Liver (tissue), 9 donors: ENCODE measurements around the gene MPST. TPM values are rescaled to one million over a fixed set of nuclear protein-coding genes. Genes with fewer than 3 reads are reported as not detected.

Source experiments
- DNase-seq: peaks from one replicate; pipeline ENCODE4 v3.0.0-alpha.2; 2017; ENCODE audit warnings: low spot score
- H3K27ac ChIP-seq, 2 donors: one replicate each; pipeline ENCODE4 v1.7.0; 2013; ENCODE audit warnings: inconsistent platforms in 2 of 2, low read length in 2 of 2, control low read depth in 1 of 2, low read depth in 1 of 2, mild to moderate bottlenecking in 1 of 2
- H3K27me3 ChIP-seq, 4 donors: one replicate each; pipeline versions ENCODE4 v1.6.1 to v1.7.0; 2013; ENCODE audit warnings: low read length in 3 of 4, inconsistent platforms in 1 of 4, mild to moderate bottlenecking in 1 of 4, moderate library complexity in 1 of 4; ENCODE audit not compliant: control insufficient read depth in 4 of 4, insufficient read depth in 4 of 4
- H3K36me3 ChIP-seq, 4 donors: one replicate each; pipeline versions ENCODE4 v1.6.1 to v1.7.0; 2013; ENCODE audit warnings: low read length in 3 of 4, mild to moderate bottlenecking in 3 of 4, low read depth in 1 of 4, moderate library complexity in 1 of 4; ENCODE audit not compliant: control insufficient read depth in 4 of 4, insufficient read depth in 3 of 4
- H3K4me1 ChIP-seq, 4 donors: one replicate each; pipeline versions ENCODE4 v1.6.1 to v1.7.0; 2013; ENCODE audit warnings: low read length in 3 of 4, mild to moderate bottlenecking in 3 of 4, moderate library complexity in 1 of 4; ENCODE audit not compliant: control insufficient read depth in 4 of 4, insufficient read depth in 4 of 4
- H3K4me3 ChIP-seq, 3 donors: one replicate each; pipeline versions ENCODE4 v1.6.1 to v1.7.0; 2013; ENCODE audit warnings: low read length in 3 of 3, control low read depth in 1 of 3, low read depth in 1 of 3, mild to moderate bottlenecking in 1 of 3
- H3K9ac ChIP-seq, 2 donors: one replicate each; pipeline ENCODE4 v1.7.0; 2013; ENCODE audit warnings: low read length in 2 of 2, mild to moderate bottlenecking in 2 of 2, moderate library complexity in 2 of 2, control low read depth in 1 of 2, low read depth in 1 of 2
- H3K9me3 ChIP-seq, 4 donors: one replicate each; pipeline versions ENCODE4 v1.6.1 to v1.7.0; 2013; ENCODE audit warnings: low read length in 3 of 4; ENCODE audit not compliant: control insufficient read depth in 4 of 4
- EGR1 ChIP-seq, 2 donors: IDR thresholded peaks; 2 replicates each; pipeline ENCODE4 v1.6.1; 2016 to 2018; ENCODE audit warnings: antibody characterized with exemption in 2 of 2, low read depth in 2 of 2
- FOXA1 ChIP-seq: IDR thresholded peaks from 2 replicates; pipeline ENCODE4 v1.6.1; 2016; ENCODE audit warnings: antibody characterized with exemption
- FOXA2 ChIP-seq: IDR thresholded peaks from 2 replicates; pipeline ENCODE4 v1.6.1; 2016; ENCODE audit warnings: antibody characterized with exemption
- GABPA ChIP-seq, 2 donors: IDR thresholded peaks in 1 of 2; conservative IDR thresholded peaks in 1 of 2; 2 replicates each; pipeline ENCODE4 v1.6.1; 2016; ENCODE audit warnings: antibody characterized with exemption in 2 of 2, mild to moderate bottlenecking in 1 of 2, moderate library complexity in 1 of 2
- HNF4A ChIP-seq, 2 donors: conservative IDR thresholded peaks; 2 replicates each; pipeline ENCODE4 v1.6.1; 2016; ENCODE audit warnings: antibody characterized with exemption in 2 of 2, mild to moderate bottlenecking in 2 of 2
- HNF4G ChIP-seq: IDR thresholded peaks from 2 replicates; pipeline ENCODE4 v1.6.1; 2016; ENCODE audit warnings: antibody characterized with exemption
- JUND ChIP-seq, 2 donors: IDR thresholded peaks; 2 replicates each; pipeline ENCODE4 v1.6.1; 2016; ENCODE audit warnings: antibody characterized with exemption in 2 of 2
- NR2F2 ChIP-seq: IDR thresholded peaks from 2 replicates; pipeline ENCODE4 v1.6.1; 2016; ENCODE audit warnings: antibody characterized with exemption
- RAD21 ChIP-seq, 2 donors: IDR thresholded peaks; 2 replicates each; pipeline ENCODE4 v1.6.1; 2016; ENCODE audit warnings: antibody characterized with exemption in 2 of 2, mild to moderate bottlenecking in 2 of 2
- RXRA ChIP-seq, 2 donors: IDR thresholded peaks; 2 replicates each; pipeline ENCODE4 v1.6.1; 2017 to 2018; ENCODE audit warnings: antibody characterized with exemption in 2 of 2, mild to moderate bottlenecking in 1 of 2
- SP1 ChIP-seq: IDR thresholded peaks from 2 replicates; pipeline ENCODE4 v1.6.1; 2018; ENCODE audit warnings: antibody characterized with exemption, mild to moderate bottlenecking
- TAF1 ChIP-seq: conservative IDR thresholded peaks from 2 replicates; pipeline ENCODE4 v1.6.1; 2016; ENCODE audit warnings: antibody characterized with exemption, mild to moderate bottlenecking
- YY1 ChIP-seq: IDR thresholded peaks from 2 replicates; pipeline ENCODE4 v1.6.1; 2016; ENCODE audit warnings: antibody characterized with exemption, mild to moderate bottlenecking
- WGBS: extraction: QIAGEN DNeasy Blood & Tissue Kit; methylation state at CpG from one replicate; pipeline ENCODE4 v1.1.7; 2013; 5-methylcytosine and 5-hydroxymethylcytosine counted together
- polyA plus RNA-seq, 2 donors: library from polyadenylated mRNA; stranded (reverse) in 1 of 2; unstranded in 1 of 2; fragments of 200-250 nt in 1 of 2; fragments of >200 nt in 1 of 2; fragmentation: Nextera tagmentation in 1 of 2; extraction: Ambion mirVana in 1 of 2; gene quantifications; one replicate each; pipeline versions ENCODE4 v1.2.1 to v1.2.3, GENCODE V29; 2013 to 2015
- total RNA-seq, 2 donors: library from RNA; depleted of rRNA; stranded (reverse); fragments of >200 nt; gene quantifications; one replicate each; pipeline ENCODE4 v1.2.3, GENCODE V29; 2014
- TF ChIP-seq, protein P1 (sequence below): fragments of 150-350 bp; IDR thresholded peaks from 2 replicates; pipeline ENCODE4 v1.5.1; 2017; ENCODE audit warnings: improper control_type of control experiment, low read depth, low read length; ENCODE audit not compliant: missing input control
- TF ChIP-seq, protein P2 (sequence below): IDR thresholded peaks from 2 replicates; pipeline ENCODE4 v1.6.1; 2016; ENCODE audit warnings: antibody characterized with exemption
- TF ChIP-seq, protein P3 (sequence below): IDR thresholded peaks from 2 replicates; pipeline ENCODE4 v1.6.1; 2016; ENCODE audit warnings: antibody characterized with exemption
- TF ChIP-seq, protein P4 (sequence below): IDR thresholded peaks from 2 replicates; pipeline ENCODE4 v1.6.1; 2016; ENCODE audit warnings: antibody characterized with exemption, mild to moderate bottlenecking
- TF ChIP-seq, protein P5 (sequence below): IDR thresholded peaks from 2 replicates; pipeline ENCODE4 v1.6.1; 2016; ENCODE audit warnings: antibody characterized with exemption
- donor health status: healthy.
- donor health status: healthy.
- donor health status: healthy.
- donor health status: healthy.
- donor health status: healthy.

MPST gene
- total and polyA plus RNA-seq, 4 donors = 124 to 277 (median 199) TPM

DNA sequence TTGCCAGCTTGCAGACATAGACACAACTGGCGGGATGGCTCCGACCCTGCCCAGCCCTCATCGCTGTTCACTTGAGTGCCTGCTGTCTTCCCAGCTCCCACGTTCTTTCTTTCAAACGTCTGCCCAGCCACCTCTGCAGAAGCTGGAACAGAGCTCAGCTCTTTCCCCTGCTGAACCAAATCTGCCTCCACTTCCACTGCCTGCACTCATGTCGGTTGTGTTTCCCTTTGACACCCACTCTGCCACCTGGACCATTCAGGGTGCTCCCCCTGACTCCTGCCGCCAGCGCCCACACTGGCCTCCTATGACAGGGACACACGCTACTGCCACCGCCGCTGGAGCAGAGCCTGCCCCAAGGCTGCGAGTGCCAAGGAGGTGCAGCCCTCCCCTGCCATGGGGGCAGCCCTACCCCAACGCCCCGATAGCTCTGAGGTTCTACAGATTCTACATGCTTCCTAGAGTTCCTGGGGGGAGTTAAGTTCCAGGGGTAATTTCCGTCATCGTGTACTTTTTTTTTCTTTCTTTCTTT is 38.2 kb upstream of the MPST start (continued):
- TF ChIP-seq, protein P1, sequence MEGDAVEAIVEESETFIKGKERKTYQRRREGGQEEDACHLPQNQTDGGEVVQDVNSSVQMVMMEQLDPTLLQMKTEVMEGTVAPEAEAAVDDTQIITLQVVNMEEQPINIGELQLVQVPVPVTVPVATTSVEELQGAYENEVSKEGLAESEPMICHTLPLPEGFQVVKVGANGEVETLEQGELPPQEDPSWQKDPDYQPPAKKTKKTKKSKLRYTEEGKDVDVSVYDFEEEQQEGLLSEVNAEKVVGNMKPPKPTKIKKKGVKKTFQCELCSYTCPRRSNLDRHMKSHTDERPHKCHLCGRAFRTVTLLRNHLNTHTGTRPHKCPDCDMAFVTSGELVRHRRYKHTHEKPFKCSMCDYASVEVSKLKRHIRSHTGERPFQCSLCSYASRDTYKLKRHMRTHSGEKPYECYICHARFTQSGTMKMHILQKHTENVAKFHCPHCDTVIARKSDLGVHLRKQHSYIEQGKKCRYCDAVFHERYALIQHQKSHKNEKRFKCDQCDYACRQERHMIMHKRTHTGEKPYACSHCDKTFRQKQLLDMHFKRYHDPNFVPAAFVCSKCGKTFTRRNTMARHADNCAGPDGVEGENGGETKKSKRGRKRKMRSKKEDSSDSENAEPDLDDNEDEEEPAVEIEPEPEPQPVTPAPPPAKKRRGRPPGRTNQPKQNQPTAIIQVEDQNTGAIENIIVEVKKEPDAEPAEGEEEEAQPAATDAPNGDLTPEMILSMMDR = no peak
- TF ChIP-seq GABPA (IDR thresholded peaks at IDR 0.05 in 1 of 2, conservative IDR thresholded peaks at IDR 0.05 in 1 of 2) = no peak
- no peak for TF ChIP-seq RXRA (IDR thresholded peaks at IDR 0.05)
- no peak for TF ChIP-seq HNF4G
- TF ChIP-seq, protein P2, sequence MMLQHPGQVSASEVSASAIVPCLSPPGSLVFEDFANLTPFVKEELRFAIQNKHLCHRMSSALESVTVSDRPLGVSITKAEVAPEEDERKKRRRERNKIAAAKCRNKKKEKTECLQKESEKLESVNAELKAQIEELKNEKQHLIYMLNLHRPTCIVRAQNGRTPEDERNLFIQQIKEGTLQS = no peak
- no peak for TF ChIP-seq FOXA1

DNA sequence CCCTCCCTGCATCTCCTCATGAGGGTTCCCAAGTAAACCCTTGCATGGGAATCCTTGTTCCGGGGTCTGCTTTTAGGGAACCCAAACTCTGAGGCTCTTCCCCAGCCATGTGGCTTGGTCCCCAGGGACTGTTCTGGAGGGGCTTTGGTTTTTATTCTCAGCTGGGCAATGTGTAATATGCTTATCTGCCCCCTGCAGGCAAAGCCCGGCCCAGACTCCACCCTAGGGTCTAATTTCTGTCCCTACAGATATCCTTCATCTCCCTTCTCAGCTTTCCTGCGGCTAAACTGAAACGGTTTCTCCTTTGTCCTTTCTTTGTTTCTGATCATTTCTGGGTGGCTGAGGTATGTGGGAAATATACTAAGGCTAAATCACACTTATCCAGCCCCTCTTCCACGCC is 37.4 kb upstream of the MPST start:
- Histone ChIP-seq H3K9me3 (peaks cover 4 to 15% (median 9%) of the 10 kb centered on the region in 4 donors), H3K36me3 (peaks cover 0 to 2% (median 0%) of the 10 kb centered on the region in 4 donors), H3K9ac (no peak overlapping the region), H3K4me1 (peaks cover 0 to 4% (median 2%) of the 10 kb centered on the region in 4 donors), H3K27me3 (no peaks in the 10 kb centered on the region), H3K4me3 (no peak overlapping the region), H3K27ac (no peak overlapping the region)
- 70% methylated on average over 5 of the region's 5 CpGs for WGBS
- DNase-seq = peak; percentile 69
- no peak for TF ChIP-seq HNF4G
- TF ChIP-seq RAD21 (IDR thresholded peaks at IDR 0.05) = no peak
- no peak for TF ChIP-seq SP1
- no peak for TF ChIP-seq TAF1
- TF ChIP-seq, protein P2 = no peak
- no peak for TF ChIP-seq FOXA1
- no peak for TF ChIP-seq NR2F2
- TF ChIP-seq, protein P1 = no peak
- TF ChIP-seq FOXA2 = no peak
- TF ChIP-seq YY1 = no peak
- TF ChIP-seq EGR1 (IDR thresholded peaks at IDR 0.05; ENCODE audit: low read depth in 2 of 2) = no peak
- TF ChIP-seq RXRA (IDR thresholded peaks at IDR 0.05) = no peak
- no peak for TF ChIP-seq JUND (IDR thresholded peaks at IDR 0.05)
- TF ChIP-seq, protein P3, sequence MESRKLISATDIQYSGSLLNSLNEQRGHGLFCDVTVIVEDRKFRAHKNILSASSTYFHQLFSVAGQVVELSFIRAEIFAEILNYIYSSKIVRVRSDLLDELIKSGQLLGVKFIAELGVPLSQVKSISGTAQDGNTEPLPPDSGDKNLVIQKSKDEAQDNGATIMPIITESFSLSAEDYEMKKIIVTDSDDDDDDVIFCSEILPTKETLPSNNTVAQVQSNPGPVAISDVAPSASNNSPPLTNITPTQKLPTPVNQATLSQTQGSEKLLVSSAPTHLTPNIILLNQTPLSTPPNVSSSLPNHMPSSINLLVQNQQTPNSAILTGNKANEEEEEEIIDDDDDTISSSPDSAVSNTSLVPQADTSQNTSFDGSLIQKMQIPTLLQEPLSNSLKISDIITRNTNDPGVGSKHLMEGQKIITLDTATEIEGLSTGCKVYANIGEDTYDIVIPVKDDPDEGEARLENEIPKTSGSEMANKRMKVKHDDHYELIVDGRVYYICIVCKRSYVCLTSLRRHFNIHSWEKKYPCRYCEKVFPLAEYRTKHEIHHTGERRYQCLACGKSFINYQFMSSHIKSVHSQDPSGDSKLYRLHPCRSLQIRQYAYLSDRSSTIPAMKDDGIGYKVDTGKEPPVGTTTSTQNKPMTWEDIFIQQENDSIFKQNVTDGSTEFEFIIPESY = no peak
- TF ChIP-seq, protein P4, sequence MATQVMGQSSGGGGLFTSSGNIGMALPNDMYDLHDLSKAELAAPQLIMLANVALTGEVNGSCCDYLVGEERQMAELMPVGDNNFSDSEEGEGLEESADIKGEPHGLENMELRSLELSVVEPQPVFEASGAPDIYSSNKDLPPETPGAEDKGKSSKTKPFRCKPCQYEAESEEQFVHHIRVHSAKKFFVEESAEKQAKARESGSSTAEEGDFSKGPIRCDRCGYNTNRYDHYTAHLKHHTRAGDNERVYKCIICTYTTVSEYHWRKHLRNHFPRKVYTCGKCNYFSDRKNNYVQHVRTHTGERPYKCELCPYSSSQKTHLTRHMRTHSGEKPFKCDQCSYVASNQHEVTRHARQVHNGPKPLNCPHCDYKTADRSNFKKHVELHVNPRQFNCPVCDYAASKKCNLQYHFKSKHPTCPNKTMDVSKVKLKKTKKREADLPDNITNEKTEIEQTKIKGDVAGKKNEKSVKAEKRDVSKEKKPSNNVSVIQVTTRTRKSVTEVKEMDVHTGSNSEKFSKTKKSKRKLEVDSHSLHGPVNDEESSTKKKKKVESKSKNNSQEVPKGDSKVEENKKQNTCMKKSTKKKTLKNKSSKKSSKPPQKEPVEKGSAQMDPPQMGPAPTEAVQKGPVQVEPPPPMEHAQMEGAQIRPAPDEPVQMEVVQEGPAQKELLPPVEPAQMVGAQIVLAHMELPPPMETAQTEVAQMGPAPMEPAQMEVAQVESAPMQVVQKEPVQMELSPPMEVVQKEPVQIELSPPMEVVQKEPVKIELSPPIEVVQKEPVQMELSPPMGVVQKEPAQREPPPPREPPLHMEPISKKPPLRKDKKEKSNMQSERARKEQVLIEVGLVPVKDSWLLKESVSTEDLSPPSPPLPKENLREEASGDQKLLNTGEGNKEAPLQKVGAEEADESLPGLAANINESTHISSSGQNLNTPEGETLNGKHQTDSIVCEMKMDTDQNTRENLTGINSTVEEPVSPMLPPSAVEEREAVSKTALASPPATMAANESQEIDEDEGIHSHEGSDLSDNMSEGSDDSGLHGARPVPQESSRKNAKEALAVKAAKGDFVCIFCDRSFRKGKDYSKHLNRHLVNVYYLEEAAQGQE = no peak
- TF ChIP-seq, protein P5, sequence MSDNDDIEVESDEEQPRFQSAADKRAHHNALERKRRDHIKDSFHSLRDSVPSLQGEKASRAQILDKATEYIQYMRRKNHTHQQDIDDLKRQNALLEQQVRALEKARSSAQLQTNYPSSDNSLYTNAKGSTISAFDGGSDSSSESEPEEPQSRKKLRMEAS = no peak
- no peak for TF ChIP-seq HNF4A (conservative IDR thresholded peaks at IDR 0.05)
- no peak for TF ChIP-seq GABPA (IDR thresholded peaks at IDR 0.05 in 1 of 2, conservative IDR thresholded peaks at IDR 0.05 in 1 of 2)
